OCI-M1 (cell line): ENCODE results near the gene TMEM121.
"Not testable (repeated sequence)": the region's sequence is repeated elsewhere in the genome, so short reads cannot be mapped to it uniquely, and the experiment has no call there.

Source experiments
- DNase-seq: peaks from one replicate; lab custom pipeline; 2025; lab: John Stamatoyannopoulos, UW

The TMEM121 gene

GRCh38 chr14:105528586-105529318 is 2.4 kb downstream of the TMEM121 start:
- DNase-seq: no peak

- no peak for DNase-seq
Measured at GRCh38 chr14:105529319-105529568, 2.9 kb downstream of the TMEM121 start.

- no peak for DNase-seq
Measured at GRCh38 chr14:105529569-105530284, 3.3 kb downstream of the TMEM121 start.

GRCh38 chr14:105530285-105531087 is 4.1 kb downstream of the TMEM121 start:
- DNase-seq: no peak

GRCh38 chr14:105531088-105531893 is 4.9 kb downstream of the TMEM121 start:
- no peak for DNase-seq

GRCh38 chr14:105531894-105532623 is 5.7 kb downstream of the TMEM121 start:
- no peak for DNase-seq

- DNase-seq: peak; percentile 2
Measured at GRCh38 chr14:105532735-105533141, 6.4 kb downstream of the TMEM121 start.

GRCh38 chr14:105533391-105533790 is 7.0 kb downstream of the TMEM121 start:
- no peak for DNase-seq

GRCh38 chr14:105533811-105534498 is 7.6 kb downstream of the TMEM121 start:
- DNase-seq: no peak

- no peak for DNase-seq
Measured at GRCh38 chr14:105534586-105534985, 8.2 kb downstream of the TMEM121 start.

- DNase-seq: no peak
Measured at GRCh38 chr14:105536051-105536450, 9.7 kb downstream of the TMEM121 start.

GRCh38 chr14:105536691-105537579 is 10.6 kb downstream of the TMEM121 start:
- no peak for DNase-seq

- DNase-seq: peak; percentile 21
Measured at GRCh38 chr14:105537580-105538474, 11.4 kb downstream of the TMEM121 start.

GRCh38 chr14:105538481-105539049 is 12.2 kb downstream of the TMEM121 start:
- no peak for DNase-seq

- DNase-seq: no peak
Measured at GRCh38 chr14:105540811-105541210, 14.4 kb downstream of the TMEM121 start.

- DNase-seq: no peak
Measured at GRCh38 chr14:105541218-105541875, 15.0 kb downstream of the TMEM121 start.

GRCh38 chr14:105545676-105546075 is 19.3 kb downstream of the TMEM121 start:
- DNase-seq: not testable (repeated sequence)

GRCh38 chr14:105546410-105546809 is 20.0 kb downstream of the TMEM121 start:
- not testable (repeated sequence) for DNase-seq
